ENCODE results near the gene SLC34A1.

DNA sequence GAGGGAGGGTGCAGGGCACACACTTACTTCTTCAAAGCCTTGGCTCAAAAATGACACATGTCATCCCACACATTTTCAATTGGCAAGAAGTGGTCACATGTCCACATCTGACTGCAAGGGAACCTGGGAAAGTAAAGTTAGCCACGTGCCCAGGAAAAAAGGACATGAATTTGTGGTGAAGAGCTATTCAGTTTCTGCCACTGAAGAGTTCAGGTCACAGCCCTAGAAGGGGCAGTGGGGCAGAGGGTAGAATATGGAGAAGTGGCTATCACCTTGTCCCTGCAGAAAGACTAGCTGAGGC lies 28.4 kb upstream of the SLC34A1 start:
- no peak for TF ChIP-seq POLR2AphosphoS5 (IDR thresholded peaks at IDR 0.05)
- TF ChIP-seq CTCF (IDR thresholded peaks at IDR 0.05): no peak
- TF ChIP-seq POLR2A (IDR thresholded peaks at IDR 0.05; ENCODE audit: low read depth): no peak

All from esophagus muscularis mucosa (tissue), 3 donors.